MM.1S (cell line): ENCODE results near the gene UBE2D2.

ENCODE experiments used
- EZH2 ChIP-seq: fragments of 300-600 bp; sonication (generic); optimal IDR thresholded peaks from 2 replicates; pipeline ENCODE3; 2017; ENCODE audit warnings: low read depth, mild to moderate bottlenecking, antibody characterized with exemption, low read length, mixed read lengths
- TF ChIP-seq, protein P1 (sequence below): fragments of 300-600 bp; sonication (generic); IDR thresholded peaks from 2 replicates; pipeline ENCODE4 v1.5.1; 2016; ENCODE audit warnings: antibody characterized with exemption, low read length, mixed read lengths

GRCh38 chr5:139514486-139514856 is 46.7 kb upstream of the UBE2D2 start:
- TF ChIP-seq EZH2, result no peak
- TF ChIP-seq, protein P1, sequence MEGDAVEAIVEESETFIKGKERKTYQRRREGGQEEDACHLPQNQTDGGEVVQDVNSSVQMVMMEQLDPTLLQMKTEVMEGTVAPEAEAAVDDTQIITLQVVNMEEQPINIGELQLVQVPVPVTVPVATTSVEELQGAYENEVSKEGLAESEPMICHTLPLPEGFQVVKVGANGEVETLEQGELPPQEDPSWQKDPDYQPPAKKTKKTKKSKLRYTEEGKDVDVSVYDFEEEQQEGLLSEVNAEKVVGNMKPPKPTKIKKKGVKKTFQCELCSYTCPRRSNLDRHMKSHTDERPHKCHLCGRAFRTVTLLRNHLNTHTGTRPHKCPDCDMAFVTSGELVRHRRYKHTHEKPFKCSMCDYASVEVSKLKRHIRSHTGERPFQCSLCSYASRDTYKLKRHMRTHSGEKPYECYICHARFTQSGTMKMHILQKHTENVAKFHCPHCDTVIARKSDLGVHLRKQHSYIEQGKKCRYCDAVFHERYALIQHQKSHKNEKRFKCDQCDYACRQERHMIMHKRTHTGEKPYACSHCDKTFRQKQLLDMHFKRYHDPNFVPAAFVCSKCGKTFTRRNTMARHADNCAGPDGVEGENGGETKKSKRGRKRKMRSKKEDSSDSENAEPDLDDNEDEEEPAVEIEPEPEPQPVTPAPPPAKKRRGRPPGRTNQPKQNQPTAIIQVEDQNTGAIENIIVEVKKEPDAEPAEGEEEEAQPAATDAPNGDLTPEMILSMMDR, result no peak
